Glomerular visceral epithelial cell (primary cell): ENCODE results near the gene PSMG1.
"Not testable (repeated sequence)": the region's sequence is repeated elsewhere in the genome, so short reads cannot be mapped to it uniquely, and the experiment has no call there.

Source experiments
- DNase-seq: peaks from one replicate; pipeline ENCODE4 v3.0.0-alpha.2; 2016; ENCODE audit errors: extremely low spot score

PSMG1 gene

GRCh38 chr21:39188521-39189139 lies 5.4 kb upstream of the PSMG1 start:
- DNase-seq = no peak

GRCh38 chr21:39187141-39187540 lies 3.9 kb upstream of the PSMG1 start:
- DNase-seq = no peak

- DNase-seq = no peak
Observed at GRCh38 chr21:39186676-39187075, 3.4 kb upstream of the PSMG1 start.

GRCh38 chr21:39185157-39185556 lies 1.9 kb upstream of the PSMG1 start:
- DNase-seq = no peak

- no peak for DNase-seq
Observed at GRCh38 chr21:39184050-39184980, 1.1 kb upstream of the PSMG1 start.

- DNase-seq = peak; percentile 25
Observed at GRCh38 chr21:39182484-39183271, 573 bp downstream of the PSMG1 start.

GRCh38 chr21:39182016-39182415 lies 1.2 kb downstream of the PSMG1 start:
- DNase-seq = no peak

- no peak for DNase-seq
Observed at GRCh38 chr21:39181205-39181818, 1.9 kb downstream of the PSMG1 start.

GRCh38 chr21:39180429-39181019 lies 2.7 kb downstream of the PSMG1 start:
- no peak for DNase-seq

GRCh38 chr21:39178421-39178820 lies 4.8 kb downstream of the PSMG1 start:
- DNase-seq = no peak

- no peak for DNase-seq
Observed at GRCh38 chr21:39176271-39176709, 7.0 kb downstream of the PSMG1 start.

- DNase-seq = no peak
Observed at GRCh38 chr21:39175665-39176064, 7.6 kb downstream of the PSMG1 start.

GRCh38 chr21:39175154-39175553 lies 8.1 kb downstream of the PSMG1 start:
- peak; percentile 30 for DNase-seq

GRCh38 chr21:39173716-39174680 lies 9.3 kb downstream of the PSMG1 start:
- DNase-seq = no peak

GRCh38 chr21:39169906-39170305 lies 13.3 kb downstream of the PSMG1 start:
- DNase-seq = no peak

GRCh38 chr21:39168800-39169199 lies 14.5 kb downstream of the PSMG1 start:
- DNase-seq = no peak

GRCh38 chr21:39164523-39164922 lies 18.7 kb downstream of the PSMG1 start:
- DNase-seq = no peak

GRCh38 chr21:39161064-39161463 lies 22.2 kb downstream of the PSMG1 start:
- no peak for DNase-seq

GRCh38 chr21:39159342-39160063 lies 23.7 kb downstream of the PSMG1 start:
- no peak for DNase-seq

GRCh38 chr21:39157241-39157640 lies 26.0 kb downstream of the PSMG1 start:
- not testable (repeated sequence) for DNase-seq
